ENCODE measurements around the gene BAMBI. TPM values are rescaled to one million over a fixed set of nuclear protein-coding genes. Genes with fewer than 3 reads are reported as not detected.

Gene BAMBI
- total RNA-seq, 1 donor from 2014 or later: 2.3 TPM

DNA sequence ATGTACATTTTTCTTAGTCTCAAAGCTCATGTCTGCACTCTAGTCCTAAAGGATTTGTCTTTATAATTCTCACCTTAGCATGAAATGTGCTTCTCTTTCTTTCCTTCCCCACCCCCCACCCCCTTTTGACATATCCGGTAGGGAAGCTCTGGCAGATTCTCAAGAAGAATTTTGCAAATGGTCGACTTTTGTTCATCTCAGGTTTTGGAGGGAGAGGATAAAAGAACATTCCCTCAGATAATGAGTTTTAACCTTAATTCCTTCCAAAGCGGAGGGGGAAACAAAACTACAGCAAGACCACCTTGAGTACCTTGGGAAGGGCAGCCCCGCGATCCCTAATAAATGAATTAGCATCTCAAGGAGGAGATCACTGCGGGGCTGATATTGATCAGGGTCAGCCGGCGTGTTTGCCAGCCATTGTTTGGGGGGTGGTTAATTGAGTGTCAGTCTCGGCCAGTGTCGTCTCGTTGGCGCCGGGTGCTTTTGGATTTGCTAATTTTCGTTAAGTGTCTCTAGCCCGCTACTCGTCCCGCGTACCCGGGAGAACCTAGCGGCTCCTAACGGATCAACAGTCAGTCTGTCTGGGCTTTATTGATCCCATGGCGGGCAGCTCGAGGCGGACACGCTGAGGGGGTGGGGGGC, 874 bp upstream of the BAMBI start:
- DNase-seq: no peak

DNA sequence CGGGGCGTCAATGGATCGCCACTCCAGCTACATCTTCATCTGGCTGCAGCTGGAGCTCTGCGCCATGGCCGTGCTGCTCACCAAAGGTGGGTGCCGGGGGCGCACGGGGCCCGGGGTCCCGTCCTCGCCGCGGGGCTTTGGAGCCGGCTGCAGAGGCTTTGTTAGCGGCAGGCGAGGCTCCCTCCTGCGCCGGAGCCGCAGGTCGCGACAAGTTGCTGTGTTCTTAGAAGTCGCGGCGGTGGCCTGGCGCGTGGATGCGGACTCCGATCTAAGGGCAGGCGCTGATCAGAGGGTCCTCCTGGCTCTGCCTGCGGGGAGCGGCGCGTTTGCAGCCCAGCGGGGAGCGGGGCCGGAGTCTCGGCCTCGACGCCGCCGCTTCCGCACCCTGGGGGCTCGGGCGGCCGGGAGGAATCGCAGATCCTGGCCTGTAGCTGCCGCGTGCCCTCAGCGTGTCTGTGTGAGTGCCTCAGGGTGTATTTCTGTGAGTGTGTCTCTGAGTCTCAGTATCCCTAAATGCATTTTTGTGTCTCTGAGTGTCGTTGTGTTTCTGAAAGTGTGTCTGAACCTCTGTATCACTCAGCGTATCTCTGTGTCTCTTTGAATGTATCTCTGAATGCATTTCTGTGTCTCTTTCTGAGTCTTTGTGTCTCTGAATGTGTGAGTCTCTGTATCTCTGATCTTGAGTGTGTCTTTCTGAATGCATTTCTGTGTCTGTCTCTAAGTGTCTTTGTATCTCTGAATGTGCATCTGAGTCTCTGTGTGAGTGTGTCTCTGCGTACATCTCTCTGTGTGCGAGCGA, 766 bp downstream of the BAMBI start:
- no peak for DNase-seq

DNA sequence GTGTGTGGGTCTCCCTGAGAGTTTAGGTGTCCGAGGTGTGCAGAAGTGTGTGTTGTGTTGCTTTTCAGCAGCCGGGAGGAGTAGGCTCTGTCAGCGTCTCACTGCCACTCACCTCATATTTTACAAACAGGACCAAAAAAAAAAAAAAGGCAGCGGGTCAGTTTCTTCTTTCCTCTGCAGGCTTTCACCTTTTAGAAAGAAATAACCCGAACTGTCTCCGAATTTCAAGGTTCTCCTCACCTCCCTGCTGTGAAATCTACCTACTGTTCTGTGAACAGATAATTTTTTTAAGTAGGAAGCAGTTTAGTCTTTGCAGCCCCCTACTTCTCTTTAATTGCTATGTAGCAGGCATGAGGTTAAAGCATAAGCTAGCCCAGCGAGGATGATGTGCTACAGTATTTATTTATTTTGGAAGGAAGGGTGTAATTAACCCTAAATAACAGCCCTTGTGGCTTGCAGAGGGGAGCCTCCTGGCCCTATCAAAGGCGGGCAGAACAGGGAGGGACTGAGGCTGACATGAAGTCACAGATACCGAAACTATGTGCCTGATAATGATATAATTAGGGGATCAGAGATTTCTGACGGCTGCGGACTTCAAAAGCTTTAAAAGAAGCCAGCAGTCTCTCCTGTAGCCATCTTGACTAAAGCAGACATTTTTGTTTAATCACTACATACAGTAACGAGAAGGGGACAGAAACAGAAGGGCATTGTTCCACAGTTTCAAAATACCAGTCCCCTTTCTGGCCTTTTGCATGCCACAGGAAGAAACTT, 1.6 kb downstream of the BAMBI start:
- DNase-seq: no peak

DNA sequence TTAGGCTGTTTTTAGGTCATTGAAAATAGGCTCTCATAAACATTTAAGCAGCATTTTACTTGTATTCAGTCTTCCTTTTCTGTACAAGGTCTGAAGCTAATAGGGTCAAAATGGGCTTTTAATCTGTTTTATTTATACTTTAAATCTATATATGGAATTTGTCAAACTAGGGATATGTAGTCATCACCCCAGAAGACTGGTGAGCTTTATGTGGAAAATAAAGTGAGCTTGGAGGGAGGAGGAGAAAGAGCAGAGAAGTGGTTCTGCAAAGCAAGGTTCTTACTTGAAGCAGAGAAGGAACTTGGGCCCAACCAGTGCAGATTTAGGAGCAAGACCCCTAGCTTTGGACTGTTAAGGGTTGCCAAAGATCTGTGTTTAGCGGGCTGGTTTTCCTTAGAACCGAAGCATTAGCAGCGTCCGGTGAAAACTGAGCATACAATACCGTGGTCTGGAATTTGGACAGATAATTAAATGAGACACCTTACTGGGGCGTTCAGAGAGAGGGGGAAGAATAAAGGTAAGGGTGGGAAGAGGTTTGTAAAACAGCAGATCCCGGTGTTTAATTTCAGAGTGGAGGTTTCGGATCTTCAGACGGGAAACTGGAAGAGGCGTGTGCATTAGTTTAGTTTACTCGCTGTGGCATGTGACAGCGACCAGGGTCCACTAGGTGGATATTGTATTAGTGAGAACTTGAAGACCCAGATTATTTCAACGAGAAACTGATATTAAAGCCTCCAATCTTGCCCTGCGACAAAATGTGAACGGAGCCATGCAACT, 2.4 kb downstream of the BAMBI start:
- no peak for DNase-seq

DNA sequence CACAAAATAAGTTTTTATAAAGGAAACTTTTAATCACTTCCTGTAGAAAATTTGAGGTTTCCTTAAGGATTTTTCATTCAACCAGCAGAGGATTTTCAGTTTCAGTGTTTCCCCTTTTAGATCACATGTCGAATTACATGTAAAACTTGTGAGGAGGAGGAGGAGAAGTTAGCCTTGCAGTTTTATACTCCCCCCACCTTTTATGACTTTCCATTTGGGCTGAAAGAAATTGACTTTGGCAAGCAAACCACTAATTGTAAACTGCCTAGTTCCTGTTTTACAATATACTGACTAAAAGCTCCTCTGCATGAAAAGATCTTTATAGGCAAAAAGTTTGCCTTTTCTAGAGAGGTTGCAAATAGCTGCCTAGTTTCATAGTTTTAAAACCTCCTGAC, 3.0 kb downstream of the BAMBI start:
- DNase-seq: no peak

DNA sequence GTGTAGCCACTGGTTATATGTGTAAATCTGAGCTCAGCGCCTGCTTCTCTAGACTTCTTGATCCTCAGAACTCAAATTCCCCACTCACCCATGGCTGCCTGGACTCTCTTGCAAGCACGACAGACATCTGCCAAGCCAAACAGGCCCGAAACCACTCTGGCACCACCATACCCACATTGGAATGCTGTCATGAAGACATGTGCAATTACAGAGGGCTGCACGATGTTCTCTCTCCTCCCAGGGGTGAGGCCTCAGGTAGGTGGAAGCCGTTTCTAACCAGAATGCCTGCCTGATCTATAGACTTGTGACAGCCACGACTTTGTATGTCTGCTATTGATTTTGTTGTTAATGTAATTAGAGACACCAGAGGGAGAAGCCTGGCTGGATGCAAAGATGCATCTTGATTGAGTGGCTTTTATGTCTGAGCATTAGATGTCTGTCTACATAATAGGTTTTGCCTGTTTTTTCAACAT, 4.0 kb downstream of the BAMBI start:
- DNase-seq: no peak

DNA sequence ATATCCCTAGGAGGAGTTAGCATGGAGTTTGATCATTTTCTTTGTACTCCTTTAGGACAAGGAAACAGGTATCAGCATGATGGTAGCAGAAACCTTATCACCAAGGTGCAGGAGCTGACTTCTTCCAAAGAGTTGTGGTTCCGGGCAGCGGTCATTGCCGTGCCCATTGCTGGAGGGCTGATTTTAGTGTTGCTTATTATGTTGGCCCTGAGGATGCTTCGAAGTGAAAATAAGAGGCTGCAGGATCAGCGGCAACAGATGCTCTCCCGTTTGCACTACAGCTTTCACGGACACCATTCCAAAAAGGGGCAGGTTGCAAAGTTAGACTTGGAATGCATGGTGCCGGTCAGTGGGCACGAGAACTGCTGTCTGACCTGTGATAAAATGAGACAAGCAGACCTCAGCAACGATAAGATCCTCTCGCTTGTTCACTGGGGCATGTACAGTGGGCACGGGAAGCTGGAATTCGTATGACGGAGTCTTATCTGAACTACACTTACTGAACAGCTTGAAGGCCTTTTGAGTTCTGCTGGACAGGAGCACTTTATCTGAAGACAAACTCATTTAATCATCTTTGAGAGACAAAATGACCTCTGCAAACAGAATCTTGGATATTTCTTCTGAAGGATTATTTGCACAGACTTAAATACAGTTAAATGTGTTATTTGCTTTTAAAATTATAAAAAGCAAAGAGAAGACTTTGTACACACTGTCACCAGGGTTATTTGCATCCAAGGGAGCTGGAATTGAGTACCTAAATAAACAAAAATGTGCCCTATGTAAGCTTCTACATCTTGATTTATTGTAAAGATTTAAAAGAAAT, 4.8 kb downstream of the BAMBI start:
- no peak for DNase-seq

DNA sequence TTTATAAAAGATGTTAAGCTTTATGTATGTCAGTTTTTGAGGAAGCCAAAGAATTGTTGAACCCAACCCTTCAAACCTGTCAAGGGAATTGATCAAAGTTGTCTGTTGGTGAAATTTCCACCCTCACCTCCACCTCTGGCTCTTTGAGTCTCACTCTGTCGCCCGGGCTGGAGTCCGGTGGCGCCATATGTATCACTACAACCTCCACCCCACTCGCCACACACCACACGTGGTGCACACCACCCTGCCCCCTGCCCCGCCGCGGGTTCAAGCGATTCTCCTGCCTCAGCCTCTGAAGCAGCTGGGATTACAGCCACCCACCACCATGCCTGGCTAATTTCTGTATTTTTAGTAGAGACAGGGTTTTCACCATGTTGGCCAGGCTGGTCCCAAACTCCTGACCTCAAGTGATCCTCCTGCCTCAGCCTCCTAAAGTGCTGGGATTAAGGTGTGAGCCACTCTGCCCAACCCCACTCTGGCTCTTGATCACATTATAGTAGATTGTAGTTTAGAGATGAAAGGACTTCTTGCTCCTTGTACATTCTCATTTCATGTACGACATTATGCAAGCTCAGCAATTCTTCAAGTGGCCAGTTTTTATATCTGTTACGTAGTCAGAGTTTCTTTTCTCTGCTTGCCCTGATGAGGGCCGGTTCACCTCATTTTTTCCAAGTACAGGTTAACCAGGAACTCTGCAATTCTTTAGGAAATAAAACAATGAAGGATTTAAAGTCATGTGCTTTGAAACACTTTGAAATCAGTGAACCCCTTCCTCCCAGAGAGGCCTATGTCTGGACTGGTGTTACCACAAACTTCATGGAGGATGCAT, 7.0 kb downstream of the BAMBI start:
- no peak for DNase-seq

DNA sequence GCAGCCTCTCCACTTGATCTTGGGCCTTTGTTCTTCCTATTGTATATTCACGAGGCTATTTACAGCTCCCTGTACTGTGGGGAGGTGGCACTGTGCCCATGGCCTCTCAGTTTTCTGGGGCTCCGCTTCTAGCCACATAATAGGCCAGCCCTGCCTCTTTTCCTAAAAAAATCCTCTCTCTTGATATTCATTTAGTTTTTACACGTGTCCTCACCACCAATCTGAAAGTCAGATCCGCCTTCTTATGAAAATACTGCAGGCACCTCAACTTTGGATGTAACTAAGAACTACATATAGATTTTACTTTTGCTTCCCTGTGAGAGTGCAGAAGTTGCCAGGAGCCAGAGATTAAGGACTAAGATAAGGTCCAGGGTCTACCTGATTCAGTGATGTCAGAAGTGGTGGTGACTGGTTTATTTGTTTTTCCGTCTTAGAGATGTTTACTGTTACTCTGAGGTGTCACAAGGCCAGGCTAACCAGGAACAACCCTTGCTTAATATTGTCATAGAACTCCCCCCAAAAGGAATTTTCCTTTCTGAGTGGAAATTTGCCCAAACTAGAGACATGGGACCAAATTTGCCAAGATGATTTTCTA, 7.8 kb downstream of the BAMBI start:
- DNase-seq: no peak

DNA sequence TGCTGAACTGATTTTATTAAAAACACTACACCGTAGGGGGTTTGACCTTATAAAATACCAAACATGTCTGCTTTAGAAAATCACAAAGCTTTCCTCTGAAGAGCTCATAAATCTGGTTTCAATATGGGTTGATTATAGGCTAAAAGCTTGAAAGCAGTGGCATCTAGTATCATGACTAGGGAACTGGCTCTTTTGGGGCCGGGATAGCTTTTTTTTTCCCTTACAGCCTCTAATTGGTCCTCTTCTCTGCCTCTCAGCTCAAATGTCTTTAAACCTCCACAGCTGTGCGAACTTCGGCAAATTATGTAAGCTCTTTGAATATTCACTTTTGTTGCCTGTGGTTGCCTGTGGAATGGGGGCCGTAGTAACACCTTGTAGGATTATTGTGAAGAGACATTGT, 8.4 kb downstream of the BAMBI start:
- no peak for DNase-seq

DNA sequence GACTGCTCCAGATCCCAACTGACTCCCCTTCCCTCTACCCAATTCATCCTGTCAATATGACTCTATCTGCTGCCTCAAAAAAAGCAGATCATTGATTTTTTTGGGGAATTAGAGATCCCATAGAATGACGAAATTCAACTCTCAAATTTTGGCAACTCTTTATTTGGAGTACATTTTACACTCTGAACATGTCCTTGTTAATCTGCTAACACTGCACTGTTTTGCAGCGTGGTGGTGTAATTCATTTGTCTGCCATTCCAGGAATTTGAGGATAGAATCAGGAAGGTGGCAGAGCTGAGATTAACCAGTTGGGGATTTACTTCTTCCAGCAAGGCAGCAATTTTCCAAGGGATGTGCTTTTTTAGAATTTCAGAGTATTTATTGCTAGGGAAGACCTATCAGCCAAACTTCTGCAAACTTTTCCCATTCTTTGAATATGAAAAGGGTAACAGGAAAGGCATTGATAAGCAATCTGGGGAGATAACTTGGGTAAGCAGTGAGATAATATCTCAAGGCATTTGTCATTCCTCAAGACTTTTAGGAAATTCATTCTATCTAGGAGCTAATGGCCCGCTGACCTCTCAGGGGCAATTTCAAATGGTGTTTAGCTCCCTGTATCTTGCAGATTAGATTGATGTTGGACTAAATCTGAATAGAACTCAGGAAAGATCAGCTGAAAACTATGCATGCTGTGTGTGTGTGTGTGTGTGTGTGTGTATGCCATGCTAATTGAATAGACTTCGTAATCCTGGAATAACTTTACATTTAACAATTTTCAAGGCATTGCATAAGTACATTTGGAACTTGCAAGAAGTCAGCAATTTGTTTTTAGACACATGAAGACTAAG, 9.7 kb downstream of the BAMBI start:
- DNase-seq: no peak

DNA sequence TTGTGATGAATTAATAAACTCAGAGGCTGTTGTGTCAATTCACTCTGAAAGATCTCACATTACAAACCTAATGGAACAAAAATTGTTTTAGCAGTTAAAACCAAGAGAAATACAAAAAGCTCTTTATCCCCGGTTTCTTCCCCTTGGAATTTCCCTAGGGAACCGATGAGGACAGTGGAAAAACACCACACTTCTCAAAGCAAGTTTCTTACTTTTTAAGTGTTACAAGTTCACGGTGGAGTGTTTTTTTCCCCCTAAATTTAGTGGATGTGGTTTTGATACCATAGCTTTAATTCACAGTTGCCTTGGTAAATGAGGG, 10.3 kb downstream of the BAMBI start:
- DNase-seq: no peak

DNA sequence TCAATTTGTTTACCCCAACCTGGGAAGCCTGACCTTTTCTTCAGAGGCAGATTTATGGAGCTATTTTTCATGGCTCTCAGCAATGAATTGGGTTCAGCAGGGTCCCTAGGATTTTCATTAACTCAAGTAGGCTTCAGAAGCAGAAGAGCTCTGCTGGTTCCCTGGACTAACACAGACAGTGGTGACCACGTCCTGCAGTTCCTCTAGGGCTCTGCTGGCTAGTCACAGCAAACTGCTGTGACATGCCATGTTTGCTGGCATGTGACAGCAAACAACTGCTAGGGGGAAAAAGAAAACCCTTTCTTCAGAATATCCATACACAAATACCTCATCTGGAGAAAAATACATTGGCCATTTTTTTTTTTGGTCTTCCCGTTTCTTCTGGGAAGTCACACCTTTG, 13.2 kb downstream of the BAMBI start:
- no peak for DNase-seq

DNA sequence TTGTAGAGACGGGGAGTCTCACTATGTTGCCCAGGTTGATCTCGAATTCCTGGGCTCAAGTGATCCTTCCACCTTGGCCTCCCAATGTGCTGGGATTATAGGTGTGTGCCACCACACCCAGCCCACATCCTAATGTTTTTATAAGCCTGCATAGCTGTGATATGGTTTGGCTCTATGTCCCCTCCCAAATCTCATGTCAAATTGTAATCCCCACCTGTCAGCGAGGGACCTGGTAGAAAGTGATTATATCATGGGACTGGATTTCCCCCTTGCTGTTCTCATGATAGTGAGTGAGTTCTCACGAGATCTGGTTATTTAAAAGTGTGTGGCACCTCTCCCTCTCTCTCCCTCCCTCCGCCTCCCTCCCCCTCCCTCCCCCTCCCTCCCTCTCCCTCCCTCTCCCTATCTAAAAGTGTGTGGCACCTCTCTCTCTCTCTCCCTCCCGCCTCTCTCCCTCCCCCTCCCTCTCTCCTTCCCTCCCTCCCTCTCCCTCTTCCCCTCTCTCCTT, 13.9 kb downstream of the BAMBI start:
- no peak for DNase-seq

DNA sequence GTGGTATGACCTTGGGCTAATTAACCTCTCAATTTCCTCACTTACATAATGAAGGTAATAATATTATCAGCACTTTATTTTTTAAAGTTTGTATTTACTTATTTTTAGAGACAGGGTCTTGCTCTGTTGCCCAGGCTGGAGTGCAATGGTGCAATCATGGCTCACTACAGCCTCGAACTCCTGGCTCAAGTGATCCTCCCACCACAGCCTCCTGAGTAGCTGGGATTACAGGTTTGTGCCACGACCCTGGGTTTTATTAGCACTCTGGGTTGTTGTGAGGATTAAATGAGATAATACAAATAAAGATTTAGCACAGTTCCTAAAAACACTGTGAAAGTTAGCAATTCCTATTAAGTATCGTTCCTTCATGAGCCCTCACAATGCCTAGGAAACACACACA, 14.7 kb downstream of the BAMBI start:
- DNase-seq: no peak

DNA sequence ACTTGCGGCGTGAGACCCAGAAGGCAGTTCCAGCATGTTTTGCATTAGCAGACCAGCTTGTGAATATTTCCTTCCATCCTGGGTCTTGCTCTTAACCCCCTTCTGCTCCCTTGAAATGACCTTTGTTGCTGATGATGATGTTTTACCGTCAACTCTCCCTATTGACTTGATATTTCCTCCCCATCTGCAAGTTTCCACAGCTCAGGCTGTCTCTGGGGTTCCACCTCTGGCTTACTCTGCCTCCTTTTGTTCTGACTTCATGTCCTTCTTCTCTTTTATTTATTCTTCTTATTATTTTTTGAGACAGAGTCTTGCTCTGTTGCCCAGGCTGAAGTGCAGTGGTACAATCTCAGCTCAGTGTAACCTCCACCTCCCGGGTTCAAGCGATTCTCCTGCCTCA, 17.2 kb downstream of the BAMBI start:
- DNase-seq: no peak

DNA sequence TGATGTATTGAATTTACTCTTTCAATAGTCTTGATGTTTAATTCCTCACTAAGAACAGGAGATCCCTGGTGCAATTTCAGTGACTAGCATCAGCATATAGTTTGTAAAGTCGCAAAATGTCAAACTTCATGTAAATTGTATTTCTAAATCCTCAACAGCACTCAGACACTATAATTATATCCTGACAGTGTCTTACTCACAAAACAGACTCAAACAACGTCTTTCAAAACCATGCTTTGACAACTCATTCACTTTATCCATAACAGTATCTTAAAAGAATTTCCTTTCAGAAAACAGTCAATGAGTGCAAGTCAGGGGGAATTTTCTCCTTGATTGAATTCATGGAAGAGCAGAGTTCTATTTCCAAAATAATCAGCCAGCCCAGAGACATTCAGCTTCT, 20.8 kb downstream of the BAMBI start:
- no peak for DNase-seq

DNA sequence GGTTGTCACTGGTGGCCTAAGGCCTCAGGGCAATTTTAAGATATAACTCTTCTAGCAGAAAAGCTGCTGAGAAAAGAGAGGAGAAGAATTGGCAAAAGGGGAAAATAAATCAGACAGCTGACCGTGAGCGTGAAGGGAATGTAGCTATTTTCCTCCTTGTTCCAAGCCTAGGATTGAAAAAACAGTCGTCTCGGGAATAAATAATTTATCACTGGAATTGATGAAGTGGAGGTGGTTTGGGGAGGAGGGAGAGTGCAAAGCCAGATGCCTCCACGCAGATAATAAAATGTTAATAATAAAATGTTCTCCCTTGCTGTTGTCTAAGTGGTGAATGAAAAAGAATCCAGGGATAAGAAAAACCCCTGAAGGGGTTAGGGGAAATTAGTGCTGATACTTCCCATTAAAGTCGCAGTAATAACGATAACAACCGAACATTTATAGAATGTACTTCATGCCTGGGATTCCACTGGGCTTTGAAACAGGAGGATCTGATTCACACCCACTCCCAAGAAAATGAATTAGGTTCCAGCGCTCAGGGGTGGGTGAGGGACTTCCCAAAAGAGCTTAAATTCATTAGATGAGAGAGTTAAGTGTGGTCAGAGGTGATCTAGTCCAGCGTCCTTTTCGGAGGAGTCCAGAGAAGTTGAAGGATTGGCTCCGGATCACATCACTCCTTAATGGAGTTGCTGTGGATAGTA, 27.3 kb downstream of the BAMBI start:
- no peak for DNase-seq

DNA sequence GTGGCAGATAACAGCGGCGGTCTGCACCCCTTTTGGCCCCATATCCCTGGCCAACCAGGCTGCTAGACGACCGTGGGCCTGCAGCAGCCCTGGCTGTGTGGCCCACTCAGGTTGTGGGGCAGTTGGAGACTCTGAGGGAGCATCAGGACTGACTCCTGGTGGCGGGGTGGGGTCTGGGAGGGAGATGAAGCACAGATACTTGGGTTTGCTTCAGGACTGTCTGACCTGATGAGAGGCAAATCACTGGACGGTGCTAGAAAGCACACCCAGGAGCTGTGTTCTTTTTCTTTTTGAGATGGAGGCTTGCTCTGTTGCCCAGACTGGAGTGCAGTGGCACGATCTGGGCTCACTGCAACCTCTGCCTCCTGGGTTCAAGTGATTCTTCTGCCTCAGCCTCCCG, 28.2 kb downstream of the BAMBI start:
- DNase-seq: no peak

Data from occipital lobe (tissue), 2 donors.